Measurements from ENCODE around the gene OARD1. TPM values are rescaled to one million over a fixed set of nuclear protein-coding genes. Genes with fewer than 3 reads are reported as not detected.
"Not testable (repeated sequence)": the region's sequence is repeated elsewhere in the genome, so short reads cannot be mapped to it uniquely, and the experiment has no call there.

The OARD1 gene
- 7.8 and 15.2 TPM in 2 replicates for total RNA-seq

- DNase-seq (ENCODE audit: extremely low read depth, low read depth, low spot score), result peak; percentile 96
These were observed at the start of gene OARD1 for GRCh38 chr6:41071923-41072835. TSS of gene OARD1 (minus strand) at chr6:41072356. CDS start at chr6:41071634, 722 bp downstream.

GRCh38 chr6:41120058-41120457, 47.9 kb upstream of the OARD1 start:
- no peak for DNase-seq (ENCODE audit: extremely low read depth, low read depth, low spot score)

GRCh38 chr6:41119508-41119907, 47.4 kb upstream of the OARD1 start:
- DNase-seq (ENCODE audit: extremely low read depth, low read depth, low spot score), result no peak

- DNase-seq (ENCODE audit: extremely low read depth, low read depth, low spot score), result not testable (repeated sequence)
These were observed 42.9 kb upstream of the OARD1 start for GRCh38 chr6:41115027-41115426.

GRCh38 chr6:41111017-41111416, 38.9 kb upstream of the OARD1 start:
- DNase-seq (ENCODE audit: extremely low read depth, low read depth, low spot score), result no peak

DNA sequence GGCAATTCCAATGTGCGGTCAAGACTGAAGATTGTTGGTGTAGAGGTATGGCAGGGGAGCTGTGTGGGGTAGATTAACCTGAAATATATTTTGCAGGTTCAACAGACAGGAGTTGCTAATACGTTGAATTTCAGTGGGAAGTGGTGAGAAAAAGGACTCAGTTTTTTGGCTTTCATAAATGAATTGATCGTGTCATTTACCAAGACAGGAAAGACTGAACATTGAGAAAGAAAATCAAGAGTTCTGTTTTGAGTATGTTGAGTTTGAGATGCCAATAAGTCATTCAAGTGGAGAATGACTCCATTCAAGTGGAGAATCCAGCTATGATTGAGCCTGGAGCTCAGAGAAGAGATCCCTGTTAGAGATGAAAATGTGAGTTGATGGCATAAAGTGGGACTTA, 31.7 kb upstream of the OARD1 start:
- DNase-seq (ENCODE audit: extremely low read depth, low read depth, low spot score), result no peak

- DNase-seq (ENCODE audit: extremely low read depth, low read depth, low spot score), result no peak
These were observed 28.7 kb upstream of the OARD1 start for GRCh38 chr6:41100871-41101287.

- no peak for DNase-seq (ENCODE audit: extremely low read depth, low read depth, low spot score)
These were observed 26.2 kb upstream of the OARD1 start for GRCh38 chr6:41098366-41098765.

DNA sequence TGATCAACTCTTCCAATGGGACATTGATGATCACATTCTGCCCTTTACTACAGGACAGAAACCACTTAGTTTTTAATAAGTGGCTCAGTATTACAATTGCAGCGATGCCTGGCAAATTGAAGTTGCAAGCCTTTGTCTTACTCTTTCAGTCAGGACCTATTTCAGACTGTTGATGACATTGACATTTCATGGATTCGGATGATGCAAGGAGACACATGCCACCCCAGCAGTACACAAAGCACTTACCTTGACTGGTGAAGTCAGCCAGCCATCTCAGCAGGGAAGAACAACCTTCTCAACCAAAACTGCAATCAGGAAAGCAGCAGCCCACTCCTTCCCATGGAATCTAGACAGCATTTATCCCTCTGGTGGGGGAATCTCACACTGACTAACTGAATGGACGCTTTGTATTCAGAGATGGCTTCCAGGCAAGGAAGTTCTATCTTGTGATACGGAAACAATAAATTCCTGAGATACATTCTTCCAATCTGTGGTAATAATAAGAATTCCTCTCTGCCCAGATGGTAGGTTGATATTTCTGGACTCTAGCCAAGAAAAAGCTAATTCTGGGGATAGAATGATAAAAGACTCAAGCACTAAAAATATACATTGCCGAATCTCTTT, 25.4 kb upstream of the OARD1 start:
- DNase-seq (ENCODE audit: extremely low read depth, low read depth, low spot score), result peak; percentile 67

- DNase-seq (ENCODE audit: extremely low read depth, low read depth, low spot score), result no peak
These were observed 21.6 kb upstream of the OARD1 start for GRCh38 chr6:41093729-41094128.

DNA sequence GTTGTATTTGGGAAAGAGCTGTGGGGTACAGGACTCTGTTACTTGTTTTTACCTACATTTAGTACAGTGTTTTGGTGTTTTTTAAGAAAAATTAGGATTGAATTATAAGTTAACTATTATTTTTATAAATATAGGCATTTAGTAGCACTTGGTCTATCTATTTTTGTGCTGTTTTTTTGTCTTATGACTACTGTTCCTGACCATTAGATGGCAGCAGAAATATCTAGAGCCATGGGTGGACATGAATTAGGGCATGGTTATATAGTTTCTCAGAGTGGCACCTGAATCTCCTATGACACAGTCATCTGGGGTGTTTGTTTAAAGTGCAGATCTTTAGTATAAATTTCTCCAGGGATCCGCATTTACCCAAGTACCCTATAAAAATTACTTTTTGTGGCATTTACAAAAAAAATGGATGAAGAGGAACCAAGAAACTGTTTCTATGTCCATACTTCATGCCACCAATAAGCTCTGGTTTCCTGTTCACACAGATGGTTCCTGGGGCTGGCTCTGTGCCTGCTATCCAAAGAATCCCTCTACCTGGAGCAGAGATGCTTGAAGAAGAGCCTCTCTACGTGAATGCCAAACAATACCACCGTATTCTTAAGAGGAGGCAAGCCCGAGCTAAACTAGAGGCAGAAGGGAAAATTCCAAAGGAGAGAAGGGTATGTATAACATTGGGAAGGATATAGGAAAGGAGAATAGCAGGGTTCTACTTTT, 20.4 kb upstream of the OARD1 start:
- peak; percentile 12 for DNase-seq (ENCODE audit: extremely low read depth, low read depth, low spot score)

- no peak for DNase-seq (ENCODE audit: extremely low read depth, low read depth, low spot score)
These were observed 18.9 kb upstream of the OARD1 start for GRCh38 chr6:41090841-41091761.

DNA sequence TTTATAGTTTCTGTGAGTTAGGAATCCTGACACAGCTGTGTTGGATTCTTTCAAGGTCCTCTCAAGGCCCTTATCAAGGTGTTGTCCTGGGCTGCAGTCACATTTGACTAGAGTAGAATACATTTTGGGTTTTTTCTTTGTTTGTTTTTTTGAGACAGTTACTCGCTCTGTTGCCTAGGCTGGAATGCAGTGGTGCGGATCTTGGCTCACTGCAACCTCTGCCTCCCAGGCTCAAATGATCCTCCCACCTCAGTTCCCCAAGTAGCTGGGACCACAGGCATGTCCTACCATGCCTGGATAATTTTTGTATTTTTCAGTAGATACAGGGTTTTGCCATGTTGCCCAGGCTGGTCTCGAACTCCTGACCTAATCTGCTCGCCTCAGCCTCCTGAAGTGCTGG, 16.3 kb upstream of the OARD1 start:
- no peak for DNase-seq (ENCODE audit: extremely low read depth, low read depth, low spot score)

- no peak for DNase-seq (ENCODE audit: extremely low read depth, low read depth, low spot score)
These were observed 13.0 kb upstream of the OARD1 start for GRCh38 chr6:41085182-41085581.

DNA sequence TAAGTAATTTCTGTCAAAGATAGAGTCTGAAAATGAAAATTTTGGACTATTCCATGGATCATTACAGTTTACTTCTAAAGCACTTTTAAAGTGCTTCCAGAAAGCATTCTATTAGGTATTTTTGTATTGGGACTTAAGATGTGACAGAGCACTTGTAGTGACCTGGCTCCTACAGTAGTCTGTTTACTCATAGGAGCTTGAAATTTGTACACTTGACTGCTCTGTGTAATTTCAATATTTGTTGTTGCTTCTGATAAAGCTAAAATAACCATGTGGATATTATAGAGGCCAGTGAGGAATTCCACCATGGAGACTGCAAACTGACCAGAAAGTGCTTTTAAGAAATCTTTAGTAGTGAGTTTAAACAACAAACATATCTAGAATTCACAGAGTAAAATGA, 10.9 kb upstream of the OARD1 start:
- no peak for DNase-seq (ENCODE audit: extremely low read depth, low read depth, low spot score)

DNA sequence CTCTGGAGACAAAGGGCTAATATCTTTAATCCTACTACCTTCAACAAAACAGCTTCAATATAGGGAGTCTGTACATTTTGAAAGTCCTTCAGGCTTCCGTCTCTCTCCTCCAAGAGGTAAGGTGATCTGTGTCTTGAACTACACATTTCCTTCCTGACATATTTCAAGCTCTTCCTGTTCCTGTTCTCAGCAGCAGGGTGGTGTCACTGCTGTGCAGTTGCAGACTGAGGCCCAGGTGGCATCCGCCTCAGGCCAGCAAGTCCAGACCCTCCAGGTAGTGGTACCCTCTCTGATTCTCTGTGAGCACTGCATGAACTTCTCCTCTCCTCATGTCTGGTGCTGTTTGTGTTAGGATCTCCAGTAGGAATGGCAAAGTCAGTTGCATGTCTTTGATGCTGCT, 8.5 kb upstream of the OARD1 start:
- DNase-seq (ENCODE audit: extremely low read depth, low read depth, low spot score), result no peak

- no peak for DNase-seq (ENCODE audit: extremely low read depth, low read depth, low spot score)
These were observed 6.9 kb upstream of the OARD1 start for GRCh38 chr6:41079080-41079479.

DNA sequence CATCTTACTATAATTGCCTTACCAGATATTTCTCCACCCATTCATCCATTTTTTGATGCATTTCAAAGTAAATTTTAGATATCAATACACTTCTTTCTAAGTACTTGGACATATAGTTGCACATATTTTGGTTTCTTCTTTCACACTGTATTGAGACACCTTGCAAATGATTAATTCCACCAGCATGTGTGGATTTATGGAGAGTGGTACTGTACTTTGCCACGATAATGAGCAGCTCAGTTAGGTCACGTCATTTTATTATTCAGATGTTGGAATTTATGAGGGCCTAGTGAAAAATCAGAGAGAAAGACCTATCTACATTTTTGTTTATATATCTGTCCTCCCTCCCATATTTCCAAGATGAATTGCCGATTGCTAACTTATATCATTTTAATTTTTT, 5.9 kb upstream of the OARD1 start:
- DNase-seq (ENCODE audit: extremely low read depth, low read depth, low spot score), result no peak

- no peak for DNase-seq (ENCODE audit: extremely low read depth, low read depth, low spot score)
These were observed 5.4 kb upstream of the OARD1 start for GRCh38 chr6:41077536-41077935.
